CD4-positive, CD25-positive, alpha-beta regulatory T cell (primary cell): Measurements from ENCODE around the gene NFIC. TPM values are rescaled to one million over a fixed set of nuclear protein-coding genes. Genes with fewer than 3 reads are reported as not detected.
A peak's percentile ranks its signal among the peaks of the same experiment; 100 is the strongest.

Source experiments
- ATAC-seq, 2 donors: fragments of 150-1000 bp; cut with Tn5 transposase; one replicate each; pipeline ENCODE4 v1.10.0; 2021; ENCODE audit warnings: low read depth in 2 of 2, moderate number of reproducible peaks in 2 of 2, moderate library complexity in 1 of 2
- DNase-seq, 3 donors: peaks; one replicate each; pipeline versions ENCODE4 v3.0.0 to v3.0.0-alpha.2; 2012 to 2022; ENCODE audit warnings: mixed read lengths in 1 of 3
- H3K27ac ChIP-seq: one replicate; pipeline ENCODE4 v1.7.0; 2013; ENCODE audit warnings: mild to moderate bottlenecking, low read length; ENCODE audit not compliant: insufficient read depth, poor library complexity, severe bottlenecking
- H3K27me3 ChIP-seq: one replicate; pipeline ENCODE4 v1.7.0; 2013; ENCODE audit warnings: low read length; ENCODE audit not compliant: control insufficient read depth, insufficient read depth
- H3K36me3 ChIP-seq: one replicate; pipeline ENCODE4 v1.7.0; 2013; ENCODE audit warnings: mild to moderate bottlenecking, low read length, moderate library complexity; ENCODE audit not compliant: control insufficient read depth, insufficient read depth
- H3K4me1 ChIP-seq: 2 replicates; pipeline ENCODE4 v1.7.0; 2013; ENCODE audit warnings: mild to moderate bottlenecking, low read length; ENCODE audit not compliant: insufficient read depth, control insufficient read depth, poor library complexity, severe bottlenecking
- H3K4me3 ChIP-seq: one replicate; pipeline ENCODE4 v1.7.0; 2013; ENCODE audit warnings: low read depth, mild to moderate bottlenecking, low read length, moderate library complexity
- H3K9me3 ChIP-seq, 2 experiments: 1 replicate in 1 of 2; 2 replicates in 1 of 2; pipeline ENCODE4 v1.7.0; 2013; ENCODE audit warnings: low read length in 2 of 2, mild to moderate bottlenecking in 1 of 2, moderate library complexity in 1 of 2; ENCODE audit not compliant: control insufficient read depth in 2 of 2
- H3K27ac Mint-ChIP-seq, 3 donors: one replicate each; pipeline ENCODE4 v1.8.0; 2020 to 2022; ENCODE audit warnings: mild to moderate bottlenecking in 3 of 3, mixed read lengths in 3 of 3, moderate library complexity in 2 of 3
- H3K27me3 Mint-ChIP-seq: one replicate; pipeline ENCODE4 v1.8.0; 2022; ENCODE audit warnings: mild to moderate bottlenecking, mixed read lengths
- H3K36me3 Mint-ChIP-seq: one replicate; pipeline ENCODE4 v1.8.0; 2020; ENCODE audit warnings: mixed read lengths
- H3K4me1 Mint-ChIP-seq, 4 donors: one replicate each; pipeline ENCODE4 v1.8.0; 2020 to 2022; ENCODE audit warnings: mixed read lengths in 4 of 4, mild to moderate bottlenecking in 1 of 4
- H3K4me3 Mint-ChIP-seq, 4 donors: one replicate each; pipeline ENCODE4 v1.8.0; 2020 to 2022; ENCODE audit warnings: mild to moderate bottlenecking in 4 of 4, mixed read lengths in 4 of 4, moderate library complexity in 3 of 4
- H3K9me3 Mint-ChIP-seq, 7 donors: one replicate each; pipeline ENCODE4 v1.8.0; 2020 to 2022; ENCODE audit warnings: mixed read lengths in 7 of 7, mild to moderate bottlenecking in 3 of 7, moderate library complexity in 2 of 7
- polyA plus RNA-seq, 4 donors: library from polyadenylated mRNA; unstranded; fragments of 300-500 nt; fragmentation: Illumina TruSeq; gene quantifications; one replicate each; pipeline ENCODE4 v1.2.3, GENCODE V29; 2021
- total RNA-seq: library from RNA; stranded (reverse); gene quantifications from one replicate; pipeline ENCODE4 v1.2.3, GENCODE V29; 2022

Gene NFIC
- total and polyA plus RNA-seq, 5 donors from 2014 or later, result 3.7 to 17.8 (median 4.2) TPM

DNA sequence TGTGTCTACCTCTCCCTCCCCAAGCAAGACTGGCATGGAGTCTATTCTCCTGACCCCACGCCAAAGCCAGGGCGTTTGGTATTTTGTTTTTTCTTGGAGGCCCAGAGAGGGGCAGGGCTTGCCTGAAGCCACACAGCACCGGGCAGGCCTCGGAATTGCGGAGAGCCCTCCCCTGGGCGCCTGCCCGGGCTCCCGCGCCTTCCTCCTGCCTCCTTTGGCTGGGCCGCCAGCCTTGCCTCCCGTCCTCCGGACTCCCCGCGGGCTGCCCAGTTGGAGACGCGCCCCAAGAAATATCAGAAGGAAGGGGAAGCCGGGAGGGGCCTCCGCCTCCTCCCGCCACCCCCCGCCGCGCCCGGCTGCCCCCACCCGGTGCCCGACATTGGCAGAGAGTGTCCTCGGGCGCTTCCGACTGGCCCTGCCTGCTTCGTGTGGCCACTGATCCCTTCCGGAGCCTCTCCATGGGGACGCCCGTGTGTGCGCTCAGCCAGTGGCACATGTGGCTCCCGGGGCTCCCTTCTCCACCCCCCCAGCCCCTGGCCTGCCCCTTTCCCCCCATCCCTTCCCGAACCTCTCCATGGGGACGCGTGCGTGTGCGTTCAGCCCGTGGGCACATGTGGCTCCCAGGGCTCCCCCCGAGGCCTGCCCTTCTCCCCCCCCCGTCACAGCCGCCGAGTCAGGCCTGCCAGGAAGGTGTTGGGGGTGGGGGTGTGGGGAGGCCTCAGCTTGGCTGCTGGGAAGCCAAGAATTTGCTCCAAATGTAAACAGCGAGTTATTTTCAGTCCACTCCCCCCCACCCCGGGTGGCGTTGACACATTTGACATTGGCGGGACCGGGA lies 37.3 kb downstream of the NFIC start:
- Mint-ChIP-seq H3K4me3 (no peak overlapping the region), H3K9me3 (no peaks in the 10 kb centered on the region), H3K27me3 (no peaks in the 10 kb centered on the region), H3K27ac (no peak overlapping the region), H3K36me3 (peaks cover 10% of the 10 kb centered on the region), H3K4me1 (peaks cover 0 to 7% (median 2%) of the 10 kb centered on the region in 4 donors)
- Histone ChIP-seq H3K9me3 (no peaks in the 10 kb centered on the region), H3K36me3 (no peaks in the 10 kb centered on the region), H3K4me1 (no peaks in the 10 kb centered on the region), H3K4me3 (no peak overlapping the region), H3K27ac (no peak overlapping the region), H3K27me3 (no peaks in the 10 kb centered on the region)
- DNase-seq (no peak), ATAC-seq (no peak)

DNA sequence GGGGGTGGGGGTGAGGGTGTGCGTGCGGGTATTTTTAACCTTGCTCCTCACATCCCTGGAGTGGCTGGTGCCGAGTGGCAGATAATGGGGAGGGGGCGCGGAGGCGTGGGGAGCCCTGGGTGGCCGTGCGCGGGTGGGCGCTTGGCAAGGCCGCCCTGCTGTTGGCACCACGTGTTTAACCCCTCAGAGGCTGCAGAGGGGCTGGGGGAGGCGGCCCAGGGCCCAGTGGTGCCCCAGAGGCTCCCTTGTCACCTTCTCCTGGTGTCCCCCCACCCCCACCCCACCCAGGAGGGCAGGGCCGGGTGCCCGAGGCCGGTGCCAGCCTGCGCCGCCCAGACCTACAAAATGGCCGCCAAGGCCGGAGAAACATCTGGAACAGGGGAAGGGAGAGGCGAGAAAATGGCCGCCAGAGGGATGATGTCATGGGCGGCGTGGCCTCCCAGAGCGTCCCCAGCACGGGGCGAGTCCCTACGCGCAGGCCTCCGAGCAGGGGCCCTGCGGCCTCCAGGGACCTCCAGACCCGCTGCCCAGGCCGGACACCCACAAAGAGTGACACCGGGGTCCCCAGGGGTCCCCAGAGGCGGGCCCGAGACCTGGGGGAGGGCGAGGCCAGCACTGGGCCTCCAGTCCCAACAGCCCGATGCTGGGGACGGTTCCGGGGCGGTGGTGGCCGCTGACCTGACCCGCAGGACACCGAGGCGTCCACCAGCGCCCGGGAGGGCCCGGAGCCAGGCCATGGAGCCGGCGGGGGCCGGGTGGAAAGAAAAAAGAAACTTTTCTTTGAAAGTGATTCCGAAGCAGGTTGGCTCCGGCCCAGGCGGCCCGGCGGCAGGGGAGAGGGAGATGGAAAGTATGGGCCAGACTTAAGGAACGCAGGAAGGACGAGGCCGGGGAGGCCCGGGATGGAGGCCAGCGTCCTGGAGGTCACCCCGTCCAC lies 38.2 kb downstream of the NFIC start:
- Histone ChIP-seq H3K4me1 (no peaks in the 10 kb centered on the region), H3K4me3 (no peak overlapping the region), H3K27ac (no peak overlapping the region), H3K9me3 (no peaks in the 10 kb centered on the region), H3K27me3 (no peaks in the 10 kb centered on the region), H3K36me3 (no peaks in the 10 kb centered on the region)
- H3K4me3 Mint-ChIP-seq, result no peak overlapping the region
- H3K9me3 Mint-ChIP-seq, result no peaks in the 10 kb centered on the region
- DNase-seq (no peak), ATAC-seq (no peak)
- peaks cover 0 to 7% (median 2%) of the 10 kb centered on the region in 4 donors for H3K4me1 Mint-ChIP-seq
- no peaks in the 10 kb centered on the region for H3K27me3 Mint-ChIP-seq
- H3K36me3 Mint-ChIP-seq, result peaks cover 10% of the 10 kb centered on the region
- no peak overlapping the region for H3K27ac Mint-ChIP-seq

DNA sequence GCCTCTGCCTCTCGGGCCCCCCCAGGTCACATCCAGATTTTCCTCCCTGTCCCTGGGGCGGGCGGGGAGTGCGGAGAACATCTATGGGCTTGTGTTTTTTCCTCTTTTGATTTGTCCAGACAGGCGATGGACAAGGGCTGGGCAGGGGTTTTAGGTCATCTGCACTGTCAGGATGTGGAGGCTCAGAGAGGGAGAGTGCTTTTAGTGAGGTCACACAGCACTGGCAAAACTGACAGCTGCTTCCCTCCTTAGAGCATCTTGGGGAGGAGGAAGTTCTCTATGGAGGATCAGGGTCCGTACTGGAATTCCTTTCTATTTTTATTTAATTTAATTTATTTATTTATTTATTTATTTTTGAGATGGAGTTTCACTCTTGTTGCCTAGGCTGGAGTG lies 38.9 kb downstream of the NFIC start:
- Histone ChIP-seq H3K27me3 (no peaks in the 10 kb centered on the region), H3K4me1 (no peaks in the 10 kb centered on the region), H3K4me3 (no peak overlapping the region), H3K27ac (no peak overlapping the region), H3K9me3 (no peaks in the 10 kb centered on the region), H3K36me3 (no peaks in the 10 kb centered on the region)
- no peak for ATAC-seq
- DNase-seq, result no peak
- H3K4me3 Mint-ChIP-seq, result no peak overlapping the region
- H3K4me1 Mint-ChIP-seq, result peaks cover 0 to 7% (median 2%) of the 10 kb centered on the region in 4 donors
- peaks cover 10% of the 10 kb centered on the region for H3K36me3 Mint-ChIP-seq
- H3K27ac Mint-ChIP-seq, result no peak overlapping the region
- no peaks in the 10 kb centered on the region for H3K27me3 Mint-ChIP-seq
- H3K9me3 Mint-ChIP-seq, result no peaks in the 10 kb centered on the region

DNA sequence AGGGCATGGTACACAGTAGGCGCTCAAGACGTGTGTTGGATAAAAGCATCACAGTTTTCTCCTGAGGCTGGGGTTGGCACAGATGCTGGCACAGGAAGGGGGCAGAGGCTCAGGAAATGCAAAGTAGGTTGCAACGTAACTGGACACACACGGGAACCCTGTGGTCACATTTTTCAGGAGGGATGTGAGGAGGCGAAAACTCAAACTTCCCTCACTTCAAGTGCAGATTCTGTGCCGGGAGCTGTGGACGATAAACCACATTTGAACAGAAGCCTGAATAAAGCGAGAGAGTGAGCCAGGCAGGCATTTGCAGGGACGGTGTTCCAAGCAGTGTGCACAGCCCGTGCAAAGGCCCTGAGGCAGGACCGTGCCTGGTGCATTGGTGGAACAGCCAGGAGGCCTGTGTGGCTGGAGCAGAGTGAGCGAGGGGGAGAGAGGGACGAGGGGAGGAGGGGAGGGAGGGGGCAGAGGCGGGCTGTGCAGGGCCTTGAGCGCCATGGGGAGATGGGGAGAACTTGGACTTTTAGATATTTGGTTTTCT lies 40.3 kb downstream of the NFIC start:
- Mint-ChIP-seq H3K27me3 (no peaks in the 10 kb centered on the region), H3K9me3 (no peaks in the 10 kb centered on the region), H3K27ac (no peak overlapping the region), H3K4me3 (no peak overlapping the region), H3K36me3 (peaks cover 6% of the 10 kb centered on the region), H3K4me1 (peaks cover 0 to 7% (median 3%) of the 10 kb centered on the region in 4 donors)
- H3K27me3 ChIP-seq, result no peaks in the 10 kb centered on the region
- ATAC-seq (no peak), DNase-seq (no peak)
- no peak overlapping the region for H3K4me3 ChIP-seq
- no peaks in the 10 kb centered on the region for H3K4me1 ChIP-seq
- no peaks in the 10 kb centered on the region for H3K9me3 ChIP-seq
- H3K36me3 ChIP-seq, result no peaks in the 10 kb centered on the region
- no peak overlapping the region for H3K27ac ChIP-seq

DNA sequence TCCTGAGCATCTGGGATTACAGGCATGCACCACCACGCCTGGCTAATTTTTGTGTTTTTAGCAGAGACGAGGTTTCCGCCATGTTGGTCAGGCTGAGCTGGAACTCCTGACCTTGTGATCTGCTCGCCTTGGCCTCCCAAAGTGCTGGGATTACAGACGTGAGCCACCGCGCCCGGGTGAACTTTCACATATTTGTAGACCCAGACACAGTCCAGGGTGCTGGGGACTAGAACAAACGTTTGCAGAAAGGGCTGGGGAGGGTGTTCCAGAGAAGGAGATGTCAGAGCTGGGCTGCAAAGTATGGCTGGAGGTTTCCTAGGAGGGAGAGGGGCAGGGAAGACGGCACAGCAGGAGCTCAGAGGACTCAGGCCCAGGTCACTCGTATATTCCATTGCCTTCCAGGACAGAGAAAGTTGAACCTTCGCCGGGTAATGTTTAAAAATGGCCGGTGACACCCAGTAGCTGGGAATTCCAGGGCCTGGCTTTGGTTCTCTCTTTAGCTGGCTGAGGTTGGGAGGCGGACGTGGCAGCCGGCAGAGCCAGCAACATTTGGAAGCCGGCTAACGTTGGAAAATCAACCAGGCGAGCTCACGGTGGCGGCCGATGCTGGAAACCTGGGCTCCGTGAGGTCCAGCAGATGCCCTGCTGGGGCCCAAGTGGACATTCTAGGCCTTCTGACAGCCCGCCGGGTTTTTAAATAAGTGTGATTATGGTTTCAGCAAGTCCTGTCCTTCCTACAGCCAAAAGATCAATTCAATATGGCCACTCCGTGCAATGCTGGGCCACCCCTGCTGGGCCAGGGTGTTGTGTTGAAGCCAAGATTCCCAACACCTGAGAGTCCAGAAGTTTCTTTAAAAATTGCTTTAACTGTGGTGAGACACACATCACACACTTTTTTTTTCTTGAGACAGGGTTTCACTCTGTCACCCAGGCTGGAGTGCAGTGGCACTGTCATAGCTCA lies 41.5 kb downstream of the NFIC start:
- H3K4me3 ChIP-seq, result no peak overlapping the region
- no peak overlapping the region for H3K27ac ChIP-seq
- no peak for ATAC-seq
- peak overlapping the region in 1 of 3 donors; percentile 38 for H3K27ac Mint-ChIP-seq
- peaks cover 0 to 4% (median under 1%) of the 10 kb centered on the region in 4 donors for H3K4me1 Mint-ChIP-seq
- no peaks in the 10 kb centered on the region for H3K27me3 Mint-ChIP-seq
- no peaks in the 10 kb centered on the region for H3K27me3 ChIP-seq
- H3K9me3 ChIP-seq, result no peaks in the 10 kb centered on the region
- H3K36me3 ChIP-seq, result no peaks in the 10 kb centered on the region
- H3K4me3 Mint-ChIP-seq, result no peak overlapping the region
- no peaks in the 10 kb centered on the region for H3K36me3 Mint-ChIP-seq
- H3K9me3 Mint-ChIP-seq, result no peaks in the 10 kb centered on the region
- no peaks in the 10 kb centered on the region for H3K4me1 ChIP-seq
- DNase-seq, result no peak

DNA sequence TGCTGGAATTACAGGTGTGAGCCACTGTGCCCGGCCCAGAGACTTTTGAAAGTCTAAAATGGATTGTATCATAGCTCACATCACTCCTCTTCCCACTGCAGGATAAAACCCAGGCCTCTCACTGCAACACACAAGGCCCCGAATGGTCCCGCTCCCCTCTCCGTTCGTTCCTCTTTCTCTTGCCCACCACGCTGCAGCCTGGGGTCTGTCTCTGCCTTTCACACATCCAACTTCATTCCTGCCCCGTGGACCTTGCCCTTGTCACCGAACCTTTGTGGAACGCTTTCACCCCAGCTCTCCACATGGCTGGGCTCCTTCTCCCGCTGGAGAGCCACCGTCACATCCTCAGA lies 42.6 kb downstream of the NFIC start:
- DNase-seq, result no peak
- peak overlapping the region in 1 of 3 donors; percentile 62 for H3K27ac Mint-ChIP-seq
- H3K27me3 Mint-ChIP-seq, result no peaks in the 10 kb centered on the region
- Histone ChIP-seq H3K27ac (no peak overlapping the region), H3K4me1 (no peaks in the 10 kb centered on the region), H3K4me3 (no peak overlapping the region), H3K27me3 (no peaks in the 10 kb centered on the region), H3K9me3 (no peaks in the 10 kb centered on the region), H3K36me3 (no peaks in the 10 kb centered on the region)
- no peak for ATAC-seq
- no peaks in the 10 kb centered on the region for H3K9me3 Mint-ChIP-seq
- H3K36me3 Mint-ChIP-seq, result no peaks in the 10 kb centered on the region
- no peak overlapping the region for H3K4me3 Mint-ChIP-seq
- peaks cover 0 to 4% (median under 1%) of the 10 kb centered on the region in 4 donors for H3K4me1 Mint-ChIP-seq
